ENCODE data around the gene ING5. TPM values are rescaled to one million over a fixed set of nuclear protein-coding genes. Genes with fewer than 3 reads are reported as not detected.
"Not testable (repeated sequence)": the region's sequence is repeated elsewhere in the genome, so short reads cannot be mapped to it uniquely, and the experiment has no call there.

ING5 gene
- total RNA-seq, 1 donor from 2014 or later = 26.4 TPM

- no peak for DNase-seq
Observed at GRCh38 chr2:241739177-241739576, 37.3 kb downstream of the ING5 start.

DNA sequence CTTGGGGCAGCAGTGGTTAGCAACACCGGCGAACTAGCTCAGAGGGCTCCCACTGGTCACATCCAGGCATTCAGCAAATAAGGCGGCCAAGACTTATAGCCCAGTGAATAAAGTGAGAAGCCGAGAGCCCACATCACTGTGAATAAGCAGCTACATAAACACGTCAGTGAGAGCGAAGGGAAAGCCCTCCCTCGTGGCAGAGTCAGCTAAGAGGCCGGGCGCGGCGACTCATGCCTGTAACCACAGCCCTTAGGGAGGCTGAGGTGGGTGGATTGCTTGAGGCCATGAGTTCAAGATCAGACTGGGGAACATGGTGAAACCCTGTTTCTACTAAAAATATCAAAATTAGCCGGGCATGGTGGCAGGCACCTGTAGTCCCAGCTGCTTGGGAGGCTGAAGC, 37.8 kb downstream of the ING5 start:
- DNase-seq = no peak

- DNase-seq = no peak
Observed at GRCh38 chr2:241741016-241741415, 39.2 kb downstream of the ING5 start.

DNA sequence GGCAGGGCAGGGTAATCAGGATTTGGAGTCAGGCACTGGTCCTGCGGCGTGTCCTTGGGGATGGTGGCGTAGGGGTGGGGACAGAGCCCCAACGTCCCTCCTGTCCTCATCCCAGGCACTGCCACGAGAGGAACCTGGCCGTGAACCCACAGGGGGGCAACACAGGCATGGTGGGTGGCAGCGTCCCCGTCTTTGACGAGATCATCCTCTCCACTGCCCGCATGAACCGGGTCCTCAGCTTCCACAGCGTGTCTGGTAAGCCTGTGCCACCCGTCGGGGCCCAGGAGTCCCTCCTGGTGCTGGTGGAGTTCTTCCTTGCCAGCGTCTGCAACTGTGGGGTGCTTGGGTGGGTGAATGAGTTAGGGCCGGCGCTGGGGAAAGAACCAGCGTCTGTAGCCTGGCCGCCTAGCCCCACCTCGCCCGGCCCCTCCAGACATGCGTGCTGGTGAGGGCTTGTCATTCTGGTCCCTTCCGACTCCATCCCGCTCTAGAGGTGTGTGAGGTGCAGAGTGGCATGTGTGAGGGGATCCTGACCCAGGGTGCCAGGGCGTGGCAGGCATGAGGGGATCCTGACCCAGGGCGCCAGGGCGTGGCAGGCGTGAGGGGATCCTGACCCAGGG, 40.6 kb downstream of the ING5 start:
- DNase-seq = no peak

DNA sequence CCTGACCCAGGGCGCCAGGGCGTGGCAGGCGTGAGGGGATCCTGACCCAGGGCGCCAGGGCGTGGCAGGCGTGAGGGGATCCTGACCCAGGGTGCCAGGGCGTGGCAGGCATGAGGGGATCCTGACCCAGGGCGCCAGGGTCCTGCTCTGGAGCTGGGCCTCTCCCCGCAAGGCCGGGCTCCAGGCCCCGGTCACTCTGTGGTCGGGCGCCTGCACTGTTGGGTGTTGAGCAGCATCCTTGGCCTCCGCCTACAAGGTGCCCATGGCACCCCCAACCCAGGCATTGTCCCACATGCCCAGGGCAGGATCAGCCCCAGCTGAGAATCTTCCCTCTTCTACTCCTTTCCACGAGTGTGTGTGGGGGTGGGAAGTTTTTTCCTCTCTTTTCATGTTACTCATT, 41.2 kb downstream of the ING5 start:
- DNase-seq = not testable (repeated sequence)

GRCh38 chr2:241743620-241744019, 41.8 kb downstream of the ING5 start:
- DNase-seq = no peak

DNA sequence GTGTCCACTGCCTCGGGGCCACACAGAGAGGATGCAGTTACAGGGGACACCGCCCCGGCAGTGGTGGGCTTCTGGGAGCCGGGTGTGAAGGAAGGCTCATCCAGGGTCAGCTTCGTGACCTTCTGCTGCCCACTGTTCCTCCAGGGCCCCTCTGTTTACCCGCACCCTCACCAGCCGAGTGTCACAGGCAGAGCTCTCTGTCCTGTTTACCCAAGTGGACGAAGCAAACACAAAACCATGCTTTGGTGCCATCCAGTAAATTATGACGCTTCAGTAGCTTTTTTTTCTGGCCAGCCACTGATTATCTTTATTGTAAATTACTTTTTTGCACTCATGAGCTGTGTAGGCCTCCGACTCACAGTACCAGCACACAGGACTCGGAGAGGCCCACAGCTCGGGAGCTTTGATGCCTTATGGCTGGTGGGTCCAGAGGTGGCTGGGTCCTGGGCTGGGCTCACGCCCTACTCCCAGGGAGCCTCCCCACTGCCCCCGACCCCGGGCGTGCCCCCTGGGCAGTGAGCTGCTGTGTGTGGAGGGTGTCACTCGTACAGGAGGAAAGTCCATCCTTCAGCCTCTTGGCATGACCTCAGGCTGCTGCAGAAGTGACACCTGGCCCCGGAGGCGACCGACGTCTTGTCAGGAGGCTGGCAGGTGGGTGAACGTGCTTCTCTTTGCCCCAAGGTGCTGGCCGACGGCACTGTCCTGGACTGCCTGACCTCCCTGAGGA, 42.4 kb downstream of the ING5 start:
- DNase-seq = no peak

DNA sequence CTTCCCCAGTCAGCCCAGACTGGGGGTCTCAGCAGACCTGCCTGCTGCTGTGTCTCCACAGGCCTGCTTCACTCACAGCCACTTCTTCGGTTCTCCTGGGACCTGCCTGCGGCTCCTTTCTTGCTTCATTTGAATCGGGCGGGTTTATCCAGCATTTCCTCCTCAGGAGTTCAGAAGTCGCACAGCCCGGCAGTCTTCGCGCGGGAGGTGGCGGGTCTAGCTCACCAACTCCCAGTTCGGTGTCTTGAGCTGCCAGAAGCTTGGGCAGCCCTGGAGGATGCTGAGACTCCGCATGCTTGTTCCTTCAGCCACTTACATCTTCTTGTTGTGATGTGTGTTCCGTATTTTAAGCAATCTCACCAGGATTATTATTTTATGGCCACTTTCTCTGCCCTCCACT, 43.4 kb downstream of the ING5 start:
- DNase-seq = no peak

DNA sequence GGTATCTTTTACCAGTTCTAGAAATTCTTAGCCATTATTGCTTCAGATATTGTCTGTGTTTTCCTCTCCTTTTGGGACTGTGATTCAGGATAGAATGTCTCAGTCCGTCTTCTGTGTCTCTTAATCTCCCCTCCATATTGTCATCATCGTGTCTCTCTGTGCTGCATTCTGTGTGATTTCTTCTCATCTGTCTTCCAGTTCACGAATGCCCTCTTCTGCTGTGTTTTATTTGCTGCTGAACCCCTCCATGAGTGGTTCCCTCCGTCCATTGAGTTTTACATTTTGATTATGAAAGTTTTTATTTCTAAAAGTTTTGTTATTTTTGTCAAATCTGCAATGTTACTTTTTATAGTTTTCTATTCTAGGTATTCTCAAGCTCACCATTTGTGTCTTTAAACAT, 44.2 kb downstream of the ING5 start:
- no peak for DNase-seq

GRCh38 chr2:241748468-241749256, 46.8 kb downstream of the ING5 start:
- no peak for DNase-seq

DNA sequence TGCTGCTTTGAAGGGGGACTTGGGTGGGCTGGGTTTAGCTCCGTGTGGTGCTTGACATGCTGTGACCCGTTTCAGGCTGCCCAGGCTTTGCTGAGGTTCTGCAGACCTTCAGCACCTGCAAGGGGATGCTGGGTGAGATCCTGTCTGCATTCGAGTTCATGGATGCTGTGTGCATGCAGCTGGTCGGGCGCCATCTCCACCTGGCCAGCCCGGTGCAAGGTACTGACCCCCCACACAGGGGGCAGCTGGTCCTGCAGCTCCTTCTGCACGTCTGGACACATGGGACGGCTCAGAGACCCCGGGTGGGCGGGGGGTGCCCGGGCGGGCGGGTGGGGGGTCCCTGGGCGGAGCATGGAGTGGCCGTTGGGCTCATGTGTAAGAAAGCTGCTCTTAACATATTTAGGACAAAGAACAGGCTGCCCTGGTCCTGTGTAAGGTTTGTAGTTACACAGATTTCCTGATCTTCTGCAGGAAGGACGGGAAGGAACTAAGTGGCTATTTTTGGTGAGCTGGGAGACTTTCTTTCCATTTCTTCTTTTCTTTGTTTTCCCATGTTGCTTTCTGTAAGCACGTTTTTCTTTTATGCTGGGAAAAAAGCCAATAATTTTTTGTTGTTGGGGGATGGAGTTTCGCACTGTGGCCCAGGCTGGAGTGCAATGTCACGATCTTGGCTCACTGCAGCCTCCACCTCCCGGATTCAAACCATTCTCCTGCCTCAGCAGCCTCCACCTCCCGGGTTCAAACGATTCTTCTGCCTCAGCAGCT, 48.4 kb downstream of the ING5 start:
- DNase-seq = no peak

DNA sequence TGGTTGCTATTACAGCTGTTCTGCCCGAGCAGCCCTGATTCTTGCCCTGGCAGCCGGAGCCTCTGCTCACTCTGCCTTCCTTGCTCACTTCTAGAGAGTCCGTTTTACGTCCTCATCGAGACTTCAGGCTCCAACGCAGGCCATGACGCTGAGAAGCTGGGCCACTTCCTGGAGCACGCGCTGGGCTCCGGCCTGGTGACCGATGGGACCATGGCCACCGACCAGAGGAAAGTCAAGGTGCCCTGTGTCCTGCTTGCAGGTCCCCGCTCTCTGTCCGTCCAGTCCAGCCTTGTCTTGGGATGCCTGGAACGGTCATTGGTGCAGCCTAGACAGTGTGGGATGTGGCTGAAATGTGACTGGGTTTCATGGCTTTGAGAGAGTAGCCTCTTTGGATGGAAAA, 49.3 kb downstream of the ING5 start:
- no peak for DNase-seq

DNA sequence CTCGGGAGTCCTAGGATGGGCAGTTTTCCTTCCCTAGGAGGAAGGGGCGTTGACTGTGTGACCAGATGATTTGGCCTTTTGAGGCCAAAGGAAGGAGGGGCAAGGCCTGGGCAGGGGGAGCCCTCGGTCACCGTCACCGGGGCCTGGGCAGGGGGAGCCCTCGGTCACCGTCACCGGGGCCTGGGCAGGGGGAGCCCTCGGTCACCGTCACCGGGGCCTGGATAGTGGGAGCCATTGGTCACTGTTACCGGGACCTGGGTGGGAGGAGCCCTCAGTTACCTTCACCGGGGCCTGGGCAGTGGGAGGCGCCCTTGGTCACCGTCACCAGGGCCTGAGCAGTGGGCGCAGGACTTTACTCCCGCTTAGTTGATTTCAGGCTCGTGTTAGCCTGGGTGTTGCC, 49.9 kb downstream of the ING5 start:
- no peak for DNase-seq

- DNase-seq = no peak
Observed at GRCh38 chr2:241752253-241752652, 50.4 kb downstream of the ING5 start.

DNA sequence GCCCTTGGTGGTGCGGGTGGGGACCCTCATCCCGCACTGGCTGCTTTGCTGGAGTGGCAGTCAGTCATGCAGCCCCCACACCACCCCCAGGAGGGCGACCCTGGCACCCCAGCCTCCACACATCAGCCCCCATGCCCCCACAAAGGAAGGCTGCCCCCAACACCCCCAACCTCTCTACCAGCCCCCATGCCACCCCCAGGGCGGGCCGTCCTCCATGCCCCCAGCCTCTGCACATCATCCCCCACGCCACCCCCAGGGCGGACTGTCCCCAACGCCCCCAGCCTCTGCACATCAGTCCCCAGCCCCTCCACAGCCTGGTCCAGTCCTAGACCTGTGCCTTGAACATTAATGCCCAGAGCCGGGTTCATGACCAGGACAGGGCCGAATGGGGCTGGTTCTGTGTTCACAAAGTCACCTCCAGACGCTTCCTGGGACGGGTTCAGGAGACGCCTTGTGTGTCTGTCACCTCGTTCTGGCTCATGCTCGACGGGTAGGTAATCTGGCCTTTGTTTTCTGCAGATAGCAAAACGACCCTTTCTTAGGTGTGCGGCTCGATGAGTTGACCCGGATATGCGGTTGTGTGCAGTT, 50.9 kb downstream of the ING5 start:
- DNase-seq = no peak

DNA sequence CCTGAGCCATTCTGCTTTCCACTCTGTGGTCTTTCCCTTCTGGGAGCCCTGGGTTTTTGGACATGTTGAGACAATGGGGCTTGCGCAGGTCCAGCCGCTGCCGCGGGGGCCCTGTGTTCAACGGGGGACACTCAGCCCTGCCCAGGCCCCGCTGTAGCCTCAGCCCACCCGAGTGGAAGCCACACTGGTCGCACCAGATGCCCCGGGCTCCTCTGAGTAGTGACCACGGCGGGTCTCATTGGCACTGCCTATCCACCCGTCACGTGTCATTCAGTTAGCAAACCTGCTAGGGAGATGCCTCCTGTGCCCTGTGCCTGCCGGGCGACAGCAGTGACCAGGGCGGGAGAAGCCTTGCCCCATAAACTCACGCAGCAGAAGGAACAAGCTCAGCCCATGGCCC, 51.7 kb downstream of the ING5 start:
- DNase-seq = no peak

DNA sequence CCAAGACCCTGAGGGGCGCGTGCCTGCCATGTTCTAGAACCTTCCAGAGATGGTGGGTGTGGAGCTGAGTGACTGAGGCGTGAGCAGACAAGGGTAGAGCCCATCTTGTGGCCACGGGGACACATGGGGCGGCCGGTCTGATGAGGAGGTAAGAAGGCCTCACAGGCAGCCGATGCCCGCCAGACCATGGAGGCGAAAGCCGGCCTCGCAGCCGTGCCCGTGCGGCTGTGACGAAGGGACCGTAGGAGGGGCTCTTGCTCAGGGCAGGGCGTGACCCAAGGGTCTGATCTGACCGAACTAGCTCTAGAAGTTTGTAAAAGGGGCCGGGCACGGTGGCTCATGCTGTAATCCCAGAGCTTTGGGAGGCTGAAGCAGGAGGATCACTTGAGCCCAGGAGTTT, 52.2 kb downstream of the ING5 start:
- no peak for DNase-seq

GRCh38 chr2:241755166-241755565, 53.3 kb downstream of the ING5 start:
- no peak for DNase-seq

GRCh38 chr2:241755777-241756176, 53.9 kb downstream of the ING5 start:
- DNase-seq = no peak

DNA sequence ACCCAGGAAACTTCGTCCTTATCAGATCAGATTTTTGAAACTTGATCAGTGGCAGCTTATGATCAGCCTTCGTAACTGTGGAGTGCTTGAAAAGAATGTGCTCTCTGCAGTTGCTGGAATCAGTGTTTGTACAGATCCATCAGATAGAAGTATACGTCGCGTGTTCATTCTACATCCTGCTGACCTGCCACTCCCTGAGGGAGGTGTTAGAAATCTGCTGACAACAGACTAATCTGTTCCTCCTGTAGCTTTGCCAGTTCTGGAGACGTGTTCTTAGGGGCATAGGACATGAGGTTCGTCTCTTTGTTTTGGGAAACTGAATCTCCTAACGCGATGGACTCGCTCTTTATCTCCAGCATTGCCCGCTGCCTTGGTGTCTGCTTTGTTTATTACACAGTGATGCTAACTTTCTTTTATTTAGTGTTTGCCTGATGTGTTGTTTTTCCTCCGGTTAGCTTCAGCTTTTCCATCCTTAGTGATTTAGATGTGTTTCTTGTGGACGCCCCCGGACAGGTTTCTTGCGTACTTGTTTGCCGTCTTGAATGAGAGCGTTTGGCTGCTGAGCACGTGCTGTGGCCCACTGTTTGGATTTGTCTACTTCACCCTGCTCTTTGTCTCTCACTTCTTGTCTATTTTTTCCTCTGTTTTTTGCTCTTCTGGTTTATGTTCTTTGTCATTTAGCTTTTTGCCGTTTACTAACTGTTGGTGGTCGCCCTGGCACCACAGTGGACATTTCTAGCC, 57.4 kb downstream of the ING5 start:
- no peak for DNase-seq

GRCh38 chr2:241759893-241760292, 58.1 kb downstream of the ING5 start:
- DNase-seq = not testable (repeated sequence)
